Keratinocyte (primary cell): ENCODE data around the gene CHST13. TPM values are rescaled to one million over a fixed set of nuclear protein-coding genes. Genes with fewer than 3 reads are reported as not detected.

ENCODE experiments used
- DNase-seq: peaks from one replicate; pipeline ENCODE4 v3.0.0-alpha.2; 2011; ENCODE audit warnings: low read depth, missing footprints, low spot score
- FAIRE-seq: peaks from 2 replicates; lab custom pipeline; 2011; peaks lifted over from hg19 to GRCh38; lab: Jason Lieb, UNC
- H2AFZ ChIP-seq: 2 replicates; pipeline ENCODE4 v1.6.0; 2012; ENCODE audit warnings: low read length, control low read depth, inconsistent platforms; ENCODE audit not compliant: control insufficient read depth
- H3K27ac ChIP-seq: 2 replicates; pipeline ENCODE4 v1.5.1; 2011; ENCODE audit warnings: low read length; ENCODE audit not compliant: control insufficient read depth, insufficient read depth
- H3K27me3 ChIP-seq: 3 replicates; pipeline ENCODE4 v1.6.0; 2011; ENCODE audit warnings: low read length; ENCODE audit not compliant: control insufficient read depth, insufficient read depth; ENCODE audit errors: extremely low read depth
- H3K36me3 ChIP-seq, 2 experiments: 2 replicates in 1 of 2; 3 replicates in 1 of 2; pipeline ENCODE4 v1.5.1; 2011; ENCODE audit warnings: low read length in 2 of 2, mild to moderate bottlenecking in 1 of 2; ENCODE audit not compliant: control insufficient read depth in 2 of 2, insufficient read depth in 2 of 2; ENCODE audit errors: extremely low read depth in 1 of 2
- H3K4me1 ChIP-seq: 3 replicates; pipeline ENCODE4 v1.5.1; 2011; ENCODE audit warnings: low read length; ENCODE audit not compliant: control insufficient read depth, insufficient read depth; ENCODE audit errors: extremely low read depth
- H3K4me2 ChIP-seq: 3 replicates; pipeline ENCODE4 v1.6.0; 2011; ENCODE audit warnings: low read depth, low read length; ENCODE audit not compliant: control insufficient read depth, insufficient read depth; ENCODE audit errors: extremely low read depth
- H3K4me3 ChIP-seq, 3 experiments: fragments of 200-600 bp in 1 of 3; sonication (generic) in 1 of 3; 2 replicates in 2 of 3; 3 replicates in 1 of 3; pipeline ENCODE4 v1.5.1; 2011 to 2016; ENCODE audit warnings: low read length in 3 of 3, mild to moderate bottlenecking in 3 of 3, control low read depth in 2 of 3, inconsistent platforms in 1 of 3, low read depth in 1 of 3, mixed read lengths in 1 of 3, mixed run types in 1 of 3, moderate library complexity in 1 of 3; ENCODE audit not compliant: control insufficient read depth in 2 of 3, insufficient read depth in 2 of 3; ENCODE audit errors: extremely low read depth in 1 of 3
- H3K79me2 ChIP-seq: 2 replicates; pipeline ENCODE4 v1.6.0; 2012; ENCODE audit warnings: low read length; ENCODE audit not compliant: control insufficient read depth, insufficient read depth
- H3K9ac ChIP-seq: 3 replicates; pipeline ENCODE4 v1.6.0; 2011; ENCODE audit warnings: low read length; ENCODE audit not compliant: control insufficient read depth, insufficient read depth; ENCODE audit errors: extremely low read depth
- H3K9me1 ChIP-seq: 3 replicates; pipeline ENCODE4 v1.6.0; 2011; ENCODE audit warnings: low read length; ENCODE audit not compliant: control insufficient read depth, insufficient read depth; ENCODE audit errors: extremely low read depth
- H3K9me3 ChIP-seq: 2 replicates; pipeline ENCODE4 v1.5.1; 2012; ENCODE audit warnings: low read depth, low read length; ENCODE audit not compliant: control insufficient read depth
- H4K20me1 ChIP-seq: 3 replicates; pipeline ENCODE4 v1.6.0; 2011; ENCODE audit warnings: low read length; ENCODE audit not compliant: control insufficient read depth, insufficient read depth; ENCODE audit errors: extremely low read depth
- CTCF ChIP-seq, 3 experiments: IDR thresholded peaks in 1 of 3; conservative IDR thresholded peaks in 1 of 3; optimal IDR thresholded peaks in 1 of 3; 2 replicates in 2 of 3; 3 replicates in 1 of 3; pipeline versions ENCODE3 to v1.5.1; 2011; ENCODE audit warnings: low read length in 3 of 3, mild to moderate bottlenecking in 3 of 3, moderate library complexity in 2 of 3, control low read depth in 1 of 3, inconsistent platforms in 1 of 3; ENCODE audit not compliant: insufficient read depth in 2 of 3; ENCODE audit errors: extremely low read depth in 1 of 3
- EZH2 ChIP-seq: IDR thresholded peaks from one replicate; pipeline ENCODE4 v1.6.1; 2012; ENCODE audit warnings: inconsistent platforms, mild to moderate bottlenecking, low read length, moderate library complexity
- dilution Hi-C: fragments of 300-500 bp; cut with MboI; formaldehyde crosslinking; loops from one replicate; pipeline ENCODE4 v1.7.0; 2020; ENCODE audit warnings: low sequenced_read_pairs; ENCODE audit not compliant: extremely low pct_ligation_motif_present
- polyA plus RNA-seq, 5 experiments: library from polyadenylated mRNA; depleted of rRNA in 3 of 5; stranded (reverse) in 3 of 5; stranded (forward) in 1 of 5; unstranded in 1 of 5; fragments of >200 nt; gene quantifications; 1 replicate in 1 of 5; 2 replicates in 3 of 5; 3 replicates in 1 of 5; pipeline versions ENCODE4 v1.2.1 to v1.2.3, GENCODE V29; 2011 to 2012; ENCODE audit warnings: missing spikeins in 2 of 5, low read depth in 1 of 5, low replicate concordance in 1 of 5

The CHST13 gene
- polyA plus RNA-seq, 1 donor (not counting 4 experiments of a cell fraction or from before 2014, with no cell fraction given) = not detected

GRCh38 chr3:126557415-126557745 is 33.4 kb downstream of the CHST13 start:
- no peak for DNase-seq
- dilution Hi-C loops = no loop called here
- FAIRE-seq = no peak

GRCh38 chr3:126557761-126558160 is 33.8 kb downstream of the CHST13 start:
- no peak overlapping the region for H3K9ac ChIP-seq
- H3K36me3 ChIP-seq = no peaks in the 10 kb centered on the region
- no peaks in the 10 kb centered on the region for H3K9me3 ChIP-seq
- no peaks in the 10 kb centered on the region for H3K27me3 ChIP-seq
- H3K4me1 ChIP-seq = no peaks in the 10 kb centered on the region
- H3K79me2 ChIP-seq = no peaks in the 10 kb centered on the region
- H4K20me1 ChIP-seq = no peaks in the 10 kb centered on the region
- FAIRE-seq = no peak
- TF ChIP-seq CTCF (optimal IDR thresholded peaks at IDR 0.05 in 1 of 3, IDR thresholded peaks at IDR 0.05 in 1 of 3, conservative IDR thresholded peaks at IDR 0.05 in 1 of 3; ENCODE audit: extremely low read depth in 1 of 3, insufficient read depth in 2 of 3, low read length in 3 of 3) = no peak
- no peak for TF ChIP-seq EZH2
- no peak overlapping the region for H2AFZ ChIP-seq
- no peak overlapping the region for H3K27ac ChIP-seq
- DNase-seq = no peak
- no peak overlapping the region for H3K4me3 ChIP-seq
- dilution Hi-C loops = no loop called here
- H3K4me2 ChIP-seq = no peak overlapping the region
- H3K9me1 ChIP-seq = no peaks in the 10 kb centered on the region

More at GRCh38 chr3:126557415-126557745, 33.4 kb downstream of the CHST13 start:
- Histone ChIP-seq H2AFZ (no peak overlapping the region), H3K27ac (no peak overlapping the region), H3K4me3 (no peak overlapping the region), H3K27me3 (no peaks in the 10 kb centered on the region), H4K20me1 (no peaks in the 10 kb centered on the region), H3K9ac (no peak overlapping the region), H3K4me2 (no peak overlapping the region), H3K9me1 (no peaks in the 10 kb centered on the region), H3K79me2 (no peaks in the 10 kb centered on the region), H3K36me3 (no peaks in the 10 kb centered on the region), H3K9me3 (no peaks in the 10 kb centered on the region), H3K4me1 (no peaks in the 10 kb centered on the region)
- TF ChIP-seq EZH2 (no peak), CTCF (optimal IDR thresholded peaks at IDR 0.05 in 1 of 3, IDR thresholded peaks at IDR 0.05 in 1 of 3, conservative IDR thresholded peaks at IDR 0.05 in 1 of 3; ENCODE audit: extremely low read depth in 1 of 3, insufficient read depth in 2 of 3, low read length in 3 of 3) (no peak)
